HepG2 (cell line): Measurements from ENCODE around the gene CCDC197. TPM values are rescaled to one million over a fixed set of nuclear protein-coding genes. Genes with fewer than 3 reads are reported as not detected.

Source experiments
- FOXA3 ChIP-seq: IDR thresholded peaks from 2 replicates; pipeline ENCODE4 v1.6.1; 2016; ENCODE audit warnings: missing genetic modification reagents, missing compliant biosample characterization
- KDM1A ChIP-seq: IDR thresholded peaks from 2 replicates; pipeline ENCODE4 v1.6.1; 2016; ENCODE audit warnings: missing compliant biosample characterization
- MZF1 ChIP-seq: sonication (generic); formaldehyde crosslinking; IDR thresholded peaks from 2 replicates; pipeline ENCODE4 v1.8.1; 2023; ENCODE audit warnings: mild to moderate bottlenecking, missing genetic modification reagents, borderline replicate concordance
- NCOR1 ChIP-seq: fragments of 200-600 bp; sonication (generic); IDR thresholded peaks from 2 replicates; pipeline ENCODE4 v1.7.0; 2017; ENCODE audit warnings: antibody characterized with exemption, low read length, borderline replicate concordance
- PAWR ChIP-seq: sonication (generic); formaldehyde crosslinking; IDR thresholded peaks from 2 replicates; pipeline ENCODE4 v1.4.0; 2020; ENCODE audit warnings: missing genetic modification reagents, mild to moderate bottlenecking, borderline replicate concordance
- SNRNP70 ChIP-seq: fragments of 200-400 bp; formaldehyde crosslinking; IDR thresholded peaks from 2 replicates; pipeline ENCODE4 v1.6.1; 2017; ENCODE audit warnings: mild to moderate bottlenecking, low read depth, low read length, moderate library complexity
- SRSF1 ChIP-seq: fragments of 200-400 bp; formaldehyde crosslinking; optimal IDR thresholded peaks from 2 replicates; pipeline ENCODE3; 2017; ENCODE audit warnings: mild to moderate bottlenecking, low read depth, low read length, moderate library complexity
- SRY ChIP-seq: sonication (generic); formaldehyde crosslinking; IDR thresholded peaks from 2 replicates; pipeline ENCODE4 v1.8.0; 2022; ENCODE audit warnings: mild to moderate bottlenecking, missing genetic modification reagents
- TAF1 ChIP-seq: sonication (generic); formaldehyde crosslinking; IDR thresholded peaks from 2 replicates; pipeline ENCODE4 v1.4.0; 2020; ENCODE audit warnings: missing genetic modification reagents
- TBP ChIP-seq: sonication (generic); formaldehyde crosslinking; IDR thresholded peaks from 2 replicates; pipeline ENCODE4 v1.5.0; 2020; ENCODE audit warnings: missing genetic modification reagents
- TCF12 ChIP-seq, 2 experiments: fragments of 450-650 bp in 1 of 2; sonication (generic) in 1 of 2; formaldehyde crosslinking in 1 of 2; IDR thresholded peaks; 2 replicates each; pipeline versions ENCODE4 v1.6.1 to v1.8.0; 2017 to 2022; ENCODE audit warnings: antibody characterized with exemption in 1 of 2, mild to moderate bottlenecking in 1 of 2, missing genetic modification reagents in 1 of 2, moderate library complexity in 1 of 2
- THAP7 ChIP-seq: sonication (generic); formaldehyde crosslinking; IDR thresholded peaks from 2 replicates; pipeline ENCODE4 v1.8.1; 2023; ENCODE audit warnings: mild to moderate bottlenecking, missing genetic modification reagents
- XRCC5 ChIP-seq: fragments of 200-400 bp; formaldehyde crosslinking; optimal IDR thresholded peaks from 2 replicates; pipeline ENCODE3; 2017; ENCODE audit warnings: mild to moderate bottlenecking, low read length
- ZBTB3 ChIP-seq: sonication (generic); formaldehyde crosslinking; IDR thresholded peaks from 2 replicates; pipeline ENCODE4 v1.4.0; 2020; ENCODE audit warnings: low read depth, mild to moderate bottlenecking, moderate library complexity, missing genetic modification reagents, borderline replicate concordance
- ZFP41 ChIP-seq: sonication (generic); formaldehyde crosslinking; IDR thresholded peaks from 2 replicates; pipeline ENCODE4 v1.4.0; 2020; ENCODE audit warnings: mild to moderate bottlenecking, missing genetic modification reagents, borderline replicate concordance
- ZNF121 ChIP-seq: sonication (generic); formaldehyde crosslinking; IDR thresholded peaks from 2 replicates; pipeline ENCODE4 v1.5.0; 2020; ENCODE audit warnings: mild to moderate bottlenecking, missing genetic modification reagents
- ZNF670 ChIP-seq: sonication (generic); formaldehyde crosslinking; IDR thresholded peaks from 2 replicates; pipeline ENCODE4 v1.8.0; 2022; ENCODE audit warnings: mild to moderate bottlenecking, missing genetic modification reagents, borderline replicate concordance
- ZNF703 ChIP-seq: sonication (generic); formaldehyde crosslinking; IDR thresholded peaks from 2 replicates; pipeline ENCODE4 v1.5.1; 2020; ENCODE audit warnings: missing genetic modification reagents, mild to moderate bottlenecking, moderate library complexity, borderline replicate concordance
- ZNF75D ChIP-seq: sonication (generic); formaldehyde crosslinking; IDR thresholded peaks from 2 replicates; pipeline ENCODE4 v1.8.1; 2023; ENCODE audit warnings: missing genetic modification reagents, mild to moderate bottlenecking, borderline replicate concordance
- ZSCAN20 ChIP-seq: sonication (generic); formaldehyde crosslinking; IDR thresholded peaks from 2 replicates; pipeline ENCODE4 v1.4.0; 2020; ENCODE audit warnings: missing genetic modification reagents, mild to moderate bottlenecking, borderline replicate concordance
- polyA plus RNA-seq, 8 experiments: library from polyadenylated mRNA; depleted of rRNA in 3 of 8; stranded (reverse) in 7 of 8; unstranded in 1 of 8; fragments of >200 nt; fragmentation: Illumina TruSeq in 4 of 8; extraction: Trizol in 4 of 8; gene quantifications; 2 replicates each; pipeline versions ENCODE4 v1.2.1 to v1.2.3, GENCODE V29; 2011 to 2016; ENCODE audit warnings: low read depth in 4 of 8, missing spikeins in 1 of 8, mixed read lengths in 1 of 8; ENCODE audit not compliant: insufficient read depth in 1 of 8
- total RNA-seq, 5 experiments: library from RNA; depleted of rRNA; stranded (reverse); fragments of >200 nt; fragmentation: Illumina TruSeq; extraction: Trizol; gene quantifications; 2 replicates each; pipeline ENCODE4 v1.2.3, GENCODE V29; 2016; ENCODE audit warnings: low read depth in 1 of 5
- TF ChIP-seq, protein P1 (sequence below): sonication (generic); formaldehyde crosslinking; IDR thresholded peaks from 2 replicates; pipeline ENCODE4 v1.4.0; 2020; ENCODE audit warnings: missing genetic modification reagents, borderline replicate concordance
- TF ChIP-seq, protein P2 (sequence below): sonication (generic); formaldehyde crosslinking; IDR thresholded peaks from 2 replicates; pipeline ENCODE4 v1.5.0; 2020; ENCODE audit warnings: missing genetic modification reagents, mild to moderate bottlenecking, borderline replicate concordance
- TF ChIP-seq, protein P3 (sequence below): sonication (generic); formaldehyde crosslinking; IDR thresholded peaks from 2 replicates; pipeline ENCODE4 v1.8.1; 2023; ENCODE audit warnings: missing genetic modification reagents, inconsistent platforms, borderline replicate concordance

Gene CCDC197
- total and polyA plus RNA-seq, 2 of the 13 experiments (the other 11 are each of a cell fraction or from before 2014, with no cell fraction given), result 0.11 to 0.13 TPM

DNA sequence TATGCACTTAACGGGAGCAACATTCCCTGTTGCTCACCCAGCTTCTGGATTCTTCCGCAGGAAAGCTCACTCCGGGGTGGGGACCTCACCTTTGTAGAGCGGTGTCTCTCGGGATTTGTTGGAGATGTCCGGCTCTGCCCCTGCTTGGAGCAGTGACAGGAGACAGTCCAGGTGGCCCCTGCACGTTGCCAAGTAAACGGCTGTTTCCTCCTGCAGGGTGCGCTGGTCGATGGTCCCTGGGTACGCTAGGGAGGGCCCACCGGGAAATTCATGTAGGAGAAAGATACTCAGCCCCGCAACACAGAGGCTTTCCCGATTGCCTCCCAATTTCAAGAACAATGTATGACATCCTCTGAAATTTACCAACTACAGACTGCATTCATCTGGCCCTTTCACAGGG is 43.8 kb upstream of the CCDC197 start (continued):
- TF ChIP-seq, protein P1, sequence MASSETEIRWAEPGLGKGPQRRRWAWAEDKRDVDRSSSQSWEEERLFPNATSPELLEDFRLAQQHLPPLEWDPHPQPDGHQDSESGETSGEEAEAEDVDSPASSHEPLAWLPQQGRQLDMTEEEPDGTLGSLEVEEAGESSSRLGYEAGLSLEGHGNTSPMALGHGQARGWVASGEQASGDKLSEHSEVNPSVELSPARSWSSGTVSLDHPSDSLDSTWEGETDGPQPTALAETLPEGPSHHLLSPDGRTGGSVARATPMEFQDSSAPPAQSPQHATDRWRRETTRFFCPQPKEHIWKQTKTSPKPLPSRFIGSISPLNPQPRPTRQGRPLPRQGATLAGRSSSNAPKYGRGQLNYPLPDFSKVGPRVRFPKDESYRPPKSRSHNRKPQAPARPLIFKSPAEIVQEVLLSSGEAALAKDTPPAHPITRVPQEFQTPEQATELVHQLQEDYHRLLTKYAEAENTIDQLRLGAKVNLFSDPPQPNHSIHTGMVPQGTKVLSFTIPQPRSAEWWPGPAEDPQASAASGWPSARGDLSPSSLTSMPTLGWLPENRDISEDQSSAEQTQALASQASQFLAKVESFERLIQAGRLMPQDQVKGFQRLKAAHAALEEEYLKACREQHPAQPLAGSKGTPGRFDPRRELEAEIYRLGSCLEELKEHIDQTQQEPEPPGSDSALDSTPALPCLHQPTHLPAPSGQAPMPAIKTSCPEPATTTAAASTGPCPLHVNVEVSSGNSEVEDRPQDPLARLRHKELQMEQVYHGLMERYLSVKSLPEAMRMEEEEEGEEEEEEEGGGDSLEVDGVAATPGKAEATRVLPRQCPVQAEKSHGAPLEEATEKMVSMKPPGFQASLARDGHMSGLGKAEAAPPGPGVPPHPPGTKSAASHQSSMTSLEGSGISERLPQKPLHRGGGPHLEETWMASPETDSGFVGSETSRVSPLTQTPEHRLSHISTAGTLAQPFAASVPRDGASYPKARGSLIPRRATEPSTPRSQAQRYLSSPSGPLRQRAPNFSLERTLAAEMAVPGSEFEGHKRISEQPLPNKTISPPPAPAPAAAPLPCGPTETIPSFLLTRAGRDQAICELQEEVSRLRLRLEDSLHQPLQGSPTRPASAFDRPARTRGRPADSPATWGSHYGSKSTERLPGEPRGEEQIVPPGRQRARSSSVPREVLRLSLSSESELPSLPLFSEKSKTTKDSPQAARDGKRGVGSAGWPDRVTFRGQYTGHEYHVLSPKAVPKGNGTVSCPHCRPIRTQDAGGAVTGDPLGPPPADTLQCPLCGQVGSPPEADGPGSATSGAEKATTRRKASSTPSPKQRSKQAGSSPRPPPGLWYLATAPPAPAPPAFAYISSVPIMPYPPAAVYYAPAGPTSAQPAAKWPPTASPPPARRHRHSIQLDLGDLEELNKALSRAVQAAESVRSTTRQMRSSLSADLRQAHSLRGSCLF (CRISPR knock-in tag), result no peak
- TF ChIP-seq FOXA3 (CRISPR knock-in tag) (0 out of 2 replicates have a peak, but pooled peaks have one; percentile 28), KDM1A (CRISPR knock-in tag) (no peak), ZNF121 (CRISPR knock-in tag) (no peak), SNRNP70 (no peak), ZNF703 (CRISPR knock-in tag) (no peak), ZNF75D (CRISPR knock-in tag) (no peak), TCF12 (IDR thresholded peaks at IDR 0.05) (no peak), TCF12 (CRISPR knock-in tag; IDR thresholded peaks at IDR 0.05) (no peak), ZSCAN20 (CRISPR knock-in tag) (no peak), TAF1 (peak; percentile 43; the same call in 1 of the 2 replicates), SRSF1 (no peak), TBP (CRISPR knock-in tag) (no peak), SRY (no peak), MZF1 (CRISPR knock-in tag) (no peak), ZBTB3 (CRISPR knock-in tag) (no peak), ZFP41 (CRISPR knock-in tag) (no peak), THAP7 (no peak), ZNF670 (no peak), PAWR (no peak), XRCC5 (peak; percentile 17), NCOR1 (no peak)
- TF ChIP-seq, protein P2, sequence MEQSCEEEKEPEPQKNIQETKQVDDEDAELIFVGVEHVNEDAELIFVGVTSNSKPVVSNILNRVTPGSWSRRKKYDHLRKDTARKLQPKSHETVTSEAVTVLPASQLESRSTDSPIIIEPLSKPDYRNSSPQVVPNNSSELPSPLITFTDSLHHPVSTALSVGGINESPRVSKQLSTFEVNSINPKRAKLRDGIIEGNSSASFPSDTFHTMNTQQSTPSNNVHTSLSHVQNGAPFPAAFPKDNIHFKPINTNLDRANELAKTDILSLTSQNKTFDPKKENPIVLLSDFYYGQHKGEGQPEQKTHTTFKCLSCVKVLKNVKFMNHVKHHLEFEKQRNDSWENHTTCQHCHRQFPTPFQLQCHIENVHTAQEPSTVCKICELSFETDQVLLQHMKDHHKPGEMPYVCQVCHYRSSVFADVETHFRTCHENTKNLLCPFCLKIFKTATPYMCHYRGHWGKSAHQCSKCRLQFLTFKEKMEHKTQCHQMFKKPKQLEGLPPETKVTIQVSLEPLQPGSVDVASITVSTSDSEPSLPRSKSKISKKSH, result no peak
- TF ChIP-seq, protein P3, sequence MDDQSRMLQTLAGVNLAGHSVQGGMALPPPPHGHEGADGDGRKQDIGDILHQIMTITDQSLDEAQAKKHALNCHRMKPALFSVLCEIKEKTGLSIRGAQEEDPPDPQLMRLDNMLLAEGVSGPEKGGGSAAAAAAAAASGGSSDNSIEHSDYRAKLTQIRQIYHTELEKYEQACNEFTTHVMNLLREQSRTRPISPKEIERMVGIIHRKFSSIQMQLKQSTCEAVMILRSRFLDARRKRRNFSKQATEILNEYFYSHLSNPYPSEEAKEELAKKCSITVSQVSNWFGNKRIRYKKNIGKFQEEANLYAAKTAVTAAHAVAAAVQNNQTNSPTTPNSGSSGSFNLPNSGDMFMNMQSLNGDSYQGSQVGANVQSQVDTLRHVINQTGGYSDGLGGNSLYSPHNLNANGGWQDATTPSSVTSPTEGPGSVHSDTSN (CRISPR knock-in tag), result no peak
